A549 (cell line): ENCODE measurements around the gene ITIH4.

Experiments used
- MAFK ChIP-seq: fragments of 450-650 bp; IDR thresholded peaks from 2 replicates; pipeline ENCODE4 v1.6.1; 2014; ENCODE audit not compliant: partially characterized antibody
- MAX ChIP-seq: IDR thresholded peaks from 2 replicates; pipeline ENCODE4 v1.6.1; 2012
- POLR2A ChIP-seq: IDR thresholded peaks from 2 replicates; pipeline ENCODE4 v1.6.1; 2012; ENCODE audit warnings: mild to moderate bottlenecking, low read length
- RFX5 ChIP-seq: fragments of 450-650 bp; IDR thresholded peaks from 2 replicates; pipeline ENCODE4 v1.7.1; 2014; ENCODE audit warnings: antibody characterized with exemption, mild to moderate bottlenecking, moderate library complexity
- SMC3 ChIP-seq: fragments of >200 bp; sonication (Bioruptor Twin); formaldehyde crosslinking; IDR thresholded peaks from 3 replicates; pipeline ENCODE4 v1.6.1; 2018; ENCODE audit warnings: inconsistent platforms

DNA sequence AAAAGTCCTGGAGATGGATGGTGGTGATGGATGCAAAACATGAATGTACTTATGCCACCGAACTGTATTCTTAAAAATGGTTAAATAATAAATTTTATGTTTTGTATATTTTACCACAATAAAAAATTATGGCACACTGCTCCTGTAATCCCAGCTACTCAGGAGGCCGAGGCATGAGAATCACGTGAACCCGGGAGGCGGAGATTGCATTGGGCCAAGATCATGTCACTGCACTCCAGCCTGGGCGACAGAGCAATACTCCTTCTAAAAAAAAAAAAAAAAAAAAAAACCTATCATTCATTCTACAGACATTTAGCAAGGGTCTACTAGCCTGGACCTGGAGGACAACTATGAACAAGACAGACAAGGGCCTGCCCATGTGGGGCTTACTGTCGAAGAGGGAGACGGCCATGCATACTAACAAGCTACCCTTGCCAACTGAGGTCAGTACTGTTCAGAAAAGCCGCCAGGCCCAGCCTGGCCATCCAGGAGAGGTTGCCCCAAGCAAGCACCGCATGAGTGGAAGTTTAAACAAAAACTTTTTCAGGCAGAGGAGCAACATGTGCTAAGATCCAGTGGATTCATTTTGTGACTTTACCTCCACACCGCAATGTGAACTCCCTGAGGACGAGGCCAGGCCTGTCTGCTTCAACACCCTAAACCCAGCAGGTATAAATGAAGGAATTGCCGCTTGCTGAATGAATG lies 57.0 kb downstream of the ITIH4 start:
- no peak for TF ChIP-seq MAX
- no peak for TF ChIP-seq SMC3
- TF ChIP-seq POLR2A, result no peak
- TF ChIP-seq RFX5, result no peak
- TF ChIP-seq MAFK, result no peak
